Spinal cord (tissue), 10 donors: ENCODE data around the gene CHD2. TPM values are rescaled to one million over a fixed set of nuclear protein-coding genes. Genes with fewer than 3 reads are reported as not detected.
"Not testable (repeated sequence)": the region's sequence is repeated elsewhere in the genome, so short reads cannot be mapped to it uniquely, and the experiment has no call there.

Source experiments
- DNase-seq, 6 donors: peaks; one replicate each; pipeline versions ENCODE4 v3.0.0 to v3.0.0-alpha.2; 2013 to 2015; ENCODE audit warnings: low spot score in 6 of 6, low read depth in 4 of 6
- H3K27ac ChIP-seq: one replicate; pipeline ENCODE4 v1.5.1; 2013; ENCODE audit warnings: low read depth, low read length, control low read depth
- H3K27me3 ChIP-seq: one replicate; pipeline ENCODE4 v1.6.1; 2013; ENCODE audit warnings: low read length; ENCODE audit not compliant: control insufficient read depth, insufficient read depth
- H3K36me3 ChIP-seq: one replicate; pipeline ENCODE4 v1.6.1; 2013; ENCODE audit warnings: low read length; ENCODE audit not compliant: control insufficient read depth, insufficient read depth
- H3K4me1 ChIP-seq: one replicate; pipeline ENCODE4 v1.6.1; 2013; ENCODE audit warnings: low read length; ENCODE audit not compliant: control insufficient read depth, insufficient read depth
- H3K4me3 ChIP-seq: one replicate; pipeline ENCODE4 v1.5.1; 2013; ENCODE audit warnings: low read depth, low read length, control low read depth
- H3K9me3 ChIP-seq: one replicate; pipeline ENCODE4 v1.6.1; 2013; ENCODE audit warnings: low read length; ENCODE audit not compliant: control insufficient read depth, insufficient read depth
- WGBS: methylation state at CpG from one replicate; pipeline ENCODE4 v1.1.5; 2013; ENCODE audit warnings: missing lambda C conversion rate; ENCODE audit not compliant: insufficient coverage; 5-methylcytosine and 5-hydroxymethylcytosine counted together
- polyA plus RNA-seq, 2 donors: library from polyadenylated mRNA; unstranded; fragments of 120-200 nt; gene quantifications; one replicate each; pipeline ENCODE4 v1.2.1, GENCODE V29; 2013; ENCODE audit not compliant: insufficient read length in 2 of 2
- total RNA-seq, 2 donors: library from RNA; depleted of rRNA in 1 of 2; stranded (reverse); fragments of 120-200 nt in 1 of 2; fragments of >200 nt in 1 of 2; gene quantifications; one replicate each; pipeline versions ENCODE4 v1.2.3 to v1.2.4, GENCODE V29; 2013 to 2014
- donor health status: healthy.

Gene CHD2
- total and polyA plus RNA-seq, 4 donors: 102 to 174 (median 105) TPM

DNA sequence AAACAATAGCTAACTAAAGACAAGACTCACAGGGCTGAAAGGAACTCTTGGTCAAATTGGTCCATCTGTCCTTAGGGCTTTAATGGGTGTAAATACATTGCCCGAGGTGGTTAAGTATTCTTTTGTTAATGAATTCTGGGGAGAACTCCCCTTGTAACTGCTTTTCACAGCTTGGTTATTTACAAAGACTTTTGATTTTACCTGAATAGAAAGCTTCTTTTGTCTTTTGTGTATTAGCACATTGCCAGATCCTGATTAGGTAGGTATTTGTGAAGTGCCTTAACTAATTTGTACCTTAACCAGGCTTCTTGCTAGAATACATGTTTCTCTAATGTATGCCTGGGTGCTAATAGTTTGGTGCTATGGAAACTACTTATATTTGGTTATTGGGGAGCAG is 14.0 kb downstream of the CHD2 start:
- Histone ChIP-seq H3K27ac (peak overlapping the region; percentile 41), H3K9me3 (no peaks in the 10 kb centered on the region), H3K4me1 (peaks cover 34% of the 10 kb centered on the region), H3K36me3 (peaks cover 11% of the 10 kb centered on the region), H3K4me3 (no peak overlapping the region), H3K27me3 (no peaks in the 10 kb centered on the region)
- no CpG with 5 or more reads among the region's 1 CpG for WGBS
- no peak for DNase-seq

DNA sequence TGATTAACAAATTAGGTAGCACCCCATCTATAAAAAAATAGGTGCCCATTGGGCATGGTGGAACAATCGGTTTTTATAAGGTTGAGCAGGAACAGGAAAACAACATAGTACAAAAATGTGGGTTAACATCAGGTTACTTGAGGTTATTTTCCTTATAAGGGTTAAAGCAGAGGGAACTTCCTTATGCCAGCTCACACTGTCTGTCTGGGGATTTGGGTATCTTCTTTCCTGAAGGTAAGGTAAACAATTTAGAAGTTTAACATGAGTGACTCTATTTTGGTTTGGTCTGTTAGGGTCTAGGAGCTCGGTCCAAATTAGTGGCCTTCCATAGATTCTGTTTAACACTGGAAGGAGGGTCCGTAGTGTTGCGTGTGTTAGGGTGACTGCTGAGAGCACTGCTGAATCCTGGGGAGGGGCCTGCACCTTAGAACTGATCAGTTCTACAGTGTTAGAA is 14.7 kb downstream of the CHD2 start:
- H3K36me3 ChIP-seq: peaks cover 11% of the 10 kb centered on the region
- no peaks in the 10 kb centered on the region for H3K27me3 ChIP-seq
- H3K27ac ChIP-seq: peak overlapping the region; percentile 52
- WGBS: 81% methylated on average over 4 of the region's 4 CpGs
- no peak for DNase-seq
- H3K9me3 ChIP-seq: no peaks in the 10 kb centered on the region
- H3K4me3 ChIP-seq: no peak overlapping the region
- H3K4me1 ChIP-seq: peaks cover 31% of the 10 kb centered on the region

DNA sequence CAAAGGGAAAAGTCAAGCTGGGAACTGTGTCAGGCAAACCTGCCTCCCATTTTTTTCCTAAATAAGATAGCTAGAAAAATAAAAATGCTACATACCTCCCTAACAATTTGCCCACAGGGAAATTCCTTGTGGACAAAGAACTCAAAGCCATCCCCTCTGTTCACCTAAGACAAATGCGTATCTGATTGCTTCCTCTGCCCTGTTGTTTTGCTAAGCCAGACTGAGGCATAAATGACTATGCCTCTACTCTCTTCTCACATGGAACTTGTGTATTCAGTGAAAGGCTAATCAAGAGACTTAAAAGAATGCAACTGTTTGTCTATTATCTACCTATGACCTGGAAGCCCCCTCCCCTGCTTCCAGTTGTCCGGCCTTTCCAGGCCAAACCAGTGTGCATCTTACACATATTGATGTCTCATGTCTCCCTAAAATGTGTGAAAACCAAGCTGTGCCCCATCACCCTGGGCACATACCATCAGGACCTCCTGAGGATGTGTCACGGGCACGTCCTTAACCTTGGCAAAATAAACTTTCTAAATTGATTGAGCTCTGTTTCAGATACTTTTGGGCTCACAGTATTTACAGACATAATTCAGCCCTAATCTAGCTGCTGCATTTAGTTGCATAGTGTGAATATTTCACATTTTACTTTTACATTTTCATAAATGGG is 15.8 kb downstream of the CHD2 start:
- Histone ChIP-seq H3K27me3 (no peaks in the 10 kb centered on the region), H3K9me3 (no peaks in the 10 kb centered on the region), H3K4me1 (peaks cover 23% of the 10 kb centered on the region), H3K27ac (peak overlapping the region; percentile 55), H3K36me3 (peaks cover 8% of the 10 kb centered on the region), H3K4me3 (no peak overlapping the region)
- WGBS: 57% methylated on average over 2 of the region's 4 CpGs
- no peak for DNase-seq

DNA sequence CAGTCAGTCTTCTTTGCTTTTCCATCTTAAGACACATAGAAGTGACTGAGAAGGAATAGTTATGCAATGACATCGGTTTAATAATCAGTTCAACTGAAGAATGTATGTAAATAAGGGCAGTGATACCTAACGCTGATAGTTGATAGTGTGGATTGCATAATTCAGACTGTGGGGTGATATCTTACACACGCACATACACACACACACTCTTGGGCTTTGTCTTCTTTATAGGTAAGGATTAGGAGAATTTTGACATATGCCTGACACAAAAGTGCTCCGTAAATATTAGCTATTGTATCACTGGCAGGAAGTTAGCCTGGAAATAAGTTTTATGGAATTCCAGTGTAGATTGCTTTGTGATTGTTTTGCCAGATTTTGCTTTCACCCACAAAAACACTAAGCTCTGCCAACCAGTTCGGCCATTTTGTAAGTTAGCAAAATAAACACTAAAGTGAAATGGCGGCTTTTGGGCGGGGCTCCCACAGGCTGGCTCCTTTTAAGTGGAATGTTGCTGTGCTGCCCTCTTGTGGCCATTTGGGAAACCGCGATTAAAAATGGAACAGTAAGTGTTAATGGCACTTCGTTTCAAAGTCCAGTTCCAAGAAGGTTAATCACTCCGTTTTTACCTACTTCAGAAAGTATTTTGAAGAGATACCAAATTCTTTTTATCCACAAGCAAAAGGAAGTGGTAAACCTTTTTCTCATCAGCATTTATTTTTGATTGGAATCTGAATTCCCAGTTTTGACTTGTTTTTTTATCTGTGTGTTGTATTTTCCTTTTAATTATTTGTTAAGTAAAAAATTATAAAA is 17.7 kb downstream of the CHD2 start:
- Histone ChIP-seq H3K27ac (peak overlapping the region; percentile 78), H3K36me3 (peaks cover 4% of the 10 kb centered on the region), H3K27me3 (no peaks in the 10 kb centered on the region), H3K4me1 (peaks cover 13% of the 10 kb centered on the region), H3K9me3 (no peaks in the 10 kb centered on the region), H3K4me3 (no peak overlapping the region)
- 0% methylated on average over 3 of the region's 11 CpGs for WGBS
- peak in 5 of 6 donors; percentile 95 to 99 (median 96) for DNase-seq

DNA sequence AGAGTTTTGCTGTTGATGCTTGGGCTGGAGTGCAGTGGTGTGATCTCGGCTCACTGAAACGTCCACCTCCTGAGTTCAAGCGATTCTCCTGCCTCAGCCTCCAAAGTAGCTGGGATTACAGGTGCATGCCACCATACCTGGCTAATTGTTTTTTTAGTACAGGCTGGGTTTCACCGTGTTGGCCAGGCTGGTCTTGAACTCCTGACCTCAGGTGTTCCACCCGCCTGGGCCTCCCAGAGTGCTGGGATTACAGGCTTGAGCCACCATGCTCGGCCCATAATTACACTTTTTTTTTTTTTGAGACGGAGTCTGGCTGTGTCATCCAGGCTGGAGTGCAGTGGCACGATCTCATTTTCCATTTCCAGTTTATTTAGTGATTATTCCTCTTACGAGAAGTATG is 18.8 kb downstream of the CHD2 start:
- H3K36me3 ChIP-seq, H3K9me3 ChIP-seq, DNase-seq, H3K4me1 ChIP-seq, H3K27ac ChIP-seq, H3K27me3 ChIP-seq, H3K4me3 ChIP-seq: not testable (repeated sequence)
- 84% methylated on average over 5 of the region's 9 CpGs for WGBS

DNA sequence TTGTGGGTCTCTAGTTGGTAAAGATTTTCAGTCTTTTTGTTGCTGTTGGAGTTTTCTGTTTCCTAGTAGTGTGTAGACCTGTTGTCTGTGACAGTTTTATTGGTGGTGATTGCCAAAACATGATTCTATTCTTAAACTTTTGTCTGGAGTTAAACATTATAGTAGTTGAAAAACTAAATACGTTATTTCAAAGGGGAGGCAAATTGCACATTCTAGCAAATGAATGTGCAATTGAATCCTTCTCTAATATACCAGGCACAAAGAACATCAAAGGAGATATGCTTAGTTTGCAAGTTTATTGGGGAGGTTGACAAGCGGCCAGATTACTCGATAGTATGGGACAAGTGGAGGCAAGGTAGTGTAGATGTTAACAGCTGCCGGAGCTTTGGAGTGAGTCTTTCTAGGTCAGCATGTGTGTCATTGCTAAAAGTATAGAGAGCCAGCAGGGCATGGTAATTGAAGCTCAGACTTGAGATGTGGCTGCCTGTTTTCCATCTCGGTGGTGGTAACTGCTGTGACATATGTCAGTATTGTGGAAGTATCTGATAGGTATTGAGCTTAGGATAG is 20.6 kb downstream of the CHD2 start:
- no peak for DNase-seq
- Histone ChIP-seq H3K4me1 (peaks cover 10% of the 10 kb centered on the region), H3K4me3 (no peak overlapping the region), H3K9me3 (no peaks in the 10 kb centered on the region), H3K27ac (no peak overlapping the region), H3K36me3 (peaks cover 18% of the 10 kb centered on the region), H3K27me3 (no peaks in the 10 kb centered on the region)
- 67% methylated on average over 4 of the region's 5 CpGs for WGBS

DNA sequence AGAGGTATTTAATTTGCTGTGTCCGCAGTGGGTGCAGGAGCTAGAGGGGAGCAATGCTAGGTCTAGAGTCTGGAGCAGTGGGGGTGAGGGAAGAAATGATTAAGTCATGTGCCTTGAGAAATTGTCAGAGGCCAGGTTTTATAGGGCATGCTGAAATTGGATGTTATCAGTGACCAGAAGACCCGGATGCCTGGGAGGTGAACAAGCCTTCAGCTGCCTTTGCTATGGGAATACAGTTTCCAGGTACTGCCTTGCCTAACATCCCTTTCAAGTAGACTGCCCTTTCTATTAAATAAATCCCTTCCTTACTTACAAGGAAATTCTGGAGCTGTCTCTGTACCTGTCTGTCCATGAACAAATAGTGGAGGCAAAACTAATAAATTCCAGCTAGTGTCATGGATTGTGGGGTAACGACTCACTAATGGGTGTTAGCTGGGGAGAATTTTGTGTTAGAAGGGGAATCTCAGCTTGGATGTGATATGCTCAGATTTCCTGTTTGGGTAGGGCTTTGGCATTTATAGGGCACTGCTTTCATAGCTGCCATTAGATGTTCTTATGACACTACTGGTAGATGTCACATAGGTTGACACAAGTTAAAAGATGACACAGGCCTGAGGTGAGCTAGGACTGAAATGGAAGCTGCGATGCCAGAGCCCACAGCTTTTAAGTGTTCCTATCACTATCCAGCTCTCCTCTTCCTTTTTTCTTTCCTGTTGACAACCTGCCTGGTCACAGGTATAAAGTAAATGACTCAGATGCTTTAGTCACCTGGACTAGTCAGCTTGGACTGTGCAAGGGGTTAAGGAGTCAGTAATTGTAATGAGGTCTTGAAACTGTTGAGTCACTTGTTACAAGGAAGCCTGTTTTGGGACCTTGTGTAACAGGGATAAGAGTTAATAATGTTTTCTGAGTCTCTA is 21.3 kb downstream of the CHD2 start:
- Histone ChIP-seq H3K27me3 (no peaks in the 10 kb centered on the region), H3K4me3 (no peak overlapping the region), H3K4me1 (peaks cover 10% of the 10 kb centered on the region), H3K9me3 (no peaks in the 10 kb centered on the region), H3K36me3 (peaks cover 25% of the 10 kb centered on the region), H3K27ac (no peak overlapping the region)
- WGBS: 74% methylated on average over 3 of the region's 4 CpGs
- DNase-seq: no peak

DNA sequence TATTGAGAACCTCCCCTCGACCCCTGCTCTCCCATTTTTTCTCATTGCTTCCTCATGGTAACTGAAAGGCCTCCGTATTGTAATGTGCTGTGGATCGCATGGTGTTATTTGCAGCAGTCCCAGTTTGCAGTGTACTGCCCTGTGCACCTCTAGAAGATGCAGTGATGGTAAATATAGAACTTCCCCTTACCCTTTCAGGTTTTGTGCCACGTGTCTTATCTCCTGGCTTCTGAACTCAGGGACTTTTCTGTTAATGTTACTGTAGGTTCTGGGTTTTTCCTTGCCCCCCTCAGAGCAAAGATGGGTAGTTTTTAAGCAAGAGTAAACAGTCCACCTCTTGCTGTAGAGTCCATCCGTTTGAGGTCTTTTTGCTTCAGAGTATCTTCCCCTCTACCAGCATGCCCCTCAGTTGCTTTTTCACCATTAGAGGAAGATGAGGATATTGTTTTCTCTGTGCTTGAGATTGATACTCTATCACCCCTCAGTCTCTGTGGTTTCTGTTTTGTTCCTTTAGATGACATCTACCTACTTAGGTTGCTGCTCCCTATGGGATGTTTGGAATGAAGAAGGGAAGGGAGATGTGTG is 22.4 kb downstream of the CHD2 start:
- H3K27me3 ChIP-seq: no peaks in the 10 kb centered on the region
- no peak overlapping the region for H3K4me3 ChIP-seq
- H3K4me1 ChIP-seq: peaks cover 5% of the 10 kb centered on the region
- no peak for DNase-seq
- no CpG with 5 or more reads among the region's 5 CpGs for WGBS
- no peaks in the 10 kb centered on the region for H3K9me3 ChIP-seq
- H3K27ac ChIP-seq: no peak overlapping the region
- peaks cover 21% of the 10 kb centered on the region for H3K36me3 ChIP-seq

DNA sequence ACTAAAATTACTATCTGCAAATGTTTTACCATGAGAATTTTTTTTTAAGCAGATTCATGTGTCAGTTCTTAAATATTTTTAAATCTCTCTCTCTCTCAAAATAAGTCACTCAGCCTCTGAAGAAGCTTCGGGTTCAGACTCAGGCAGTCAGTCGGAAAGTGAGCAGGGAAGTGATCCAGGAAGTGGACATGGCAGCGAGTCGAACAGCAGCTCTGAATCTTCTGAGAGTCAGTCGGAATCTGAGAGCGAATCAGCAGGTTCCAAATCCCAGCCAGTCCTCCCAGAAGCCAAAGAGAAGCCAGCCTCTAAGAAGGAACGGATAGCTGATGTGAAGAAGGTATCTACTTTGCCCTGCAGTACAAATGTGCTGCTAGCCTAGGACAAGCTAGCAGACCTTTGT is 24.1 kb downstream of the CHD2 start:
- Histone ChIP-seq H3K36me3 (peaks cover 21% of the 10 kb centered on the region), H3K9me3 (no peaks in the 10 kb centered on the region), H3K27ac (no peak overlapping the region), H3K4me3 (no peak overlapping the region), H3K4me1 (peaks cover under 1% of the 10 kb centered on the region), H3K27me3 (no peaks in the 10 kb centered on the region)
- no peak for DNase-seq
- 86% methylated on average over 6 of the region's 7 CpGs for WGBS
